ENCODE results near the gene DGUOK. TPM values are rescaled to one million over a fixed set of nuclear protein-coding genes. Genes with fewer than 3 reads are reported as not detected.

DGUOK gene
- total and polyA plus RNA-seq, 7 donors, result 31.6 to 132 (median 48.1) TPM

- Histone ChIP-seq H3K9me3 (no peaks in the 10 kb centered on the region), H3K36me3 (no peaks in the 10 kb centered on the region), H3K27ac (no peak overlapping the region), H3K4me3 (no peak overlapping the region), H3K27me3 (no peaks in the 10 kb centered on the region), H3K4me1 (no peaks in the 10 kb centered on the region)
- WGBS, 2 donors, result 90 to 94% methylated on average over 8 of the region's 8 CpGs
- intact Hi-C loops (cut with DNase I), result no loop called here
- no peak for DNase-seq
- no peak for TF ChIP-seq POLR2A (IDR thresholded peaks at IDR 0.05)
- no peak for TF ChIP-seq CTCF (IDR thresholded peaks at IDR 0.05)
- TF ChIP-seq POLR2AphosphoS5 (IDR thresholded peaks at IDR 0.05), result no peak
- TF ChIP-seq EP300 (IDR thresholded peaks at IDR 0.05), result no peak
These were observed 67.6 kb downstream of the DGUOK start for GRCh38 chr2:73994178-73994831.

- no peak overlapping the region for H3K4me3 ChIP-seq
- no peak for TF ChIP-seq CTCF (IDR thresholded peaks at IDR 0.05)
- H3K27ac ChIP-seq, result no peak overlapping the region
- no peaks in the 10 kb centered on the region for H3K27me3 ChIP-seq
- no peak for DNase-seq
- WGBS, 2 donors, result 93 to 96% methylated on average over 5 of the region's 5 CpGs
- intact Hi-C loops (cut with DNase I), result no loop called here
- H3K9me3 ChIP-seq, result no peaks in the 10 kb centered on the region
- H3K4me1 ChIP-seq, result peaks cover 0 to 13% (median 10%) of the 10 kb centered on the region in 4 donors
- H3K36me3 ChIP-seq, result no peaks in the 10 kb centered on the region
These were observed 69.1 kb downstream of the DGUOK start for GRCh38 chr2:73995810-73996209.

GRCh38 chr2:73997813-73998212 is 71.1 kb downstream of the DGUOK start:
- Histone ChIP-seq H3K4me1 (peaks cover 0 to 22% (median 18%) of the 10 kb centered on the region in 4 donors), H3K27me3 (no peaks in the 10 kb centered on the region), H3K36me3 (no peaks in the 10 kb centered on the region), H3K4me3 (no peak overlapping the region), H3K27ac (no peak overlapping the region), H3K9me3 (no peaks in the 10 kb centered on the region)
- no peak for DNase-seq
- intact Hi-C loops (cut with DNase I), result no loop called here
- TF ChIP-seq EP300 (IDR thresholded peaks at IDR 0.05), result no peak
- TF ChIP-seq POLR2AphosphoS5 (IDR thresholded peaks at IDR 0.05), result no peak
- no peak for TF ChIP-seq CTCF (IDR thresholded peaks at IDR 0.05)
- TF ChIP-seq POLR2A (IDR thresholded peaks at IDR 0.05), result no peak
- 91 to 93% methylated on average over 6 of the region's 6 CpGs for WGBS, 2 donors

- no peaks in the 10 kb centered on the region for H3K27me3 ChIP-seq
- TF ChIP-seq CTCF (IDR thresholded peaks at IDR 0.05), result no peak
- no peak for TF ChIP-seq POLR2AphosphoS5 (IDR thresholded peaks at IDR 0.05)
- TF ChIP-seq POLR2A (IDR thresholded peaks at IDR 0.05), result no peak
- TF ChIP-seq EP300 (IDR thresholded peaks at IDR 0.05), result no peak
- H3K4me1 ChIP-seq, result peaks cover 0 to 28% (median 24%) of the 10 kb centered on the region in 4 donors
- no peaks in the 10 kb centered on the region for H3K36me3 ChIP-seq
- WGBS, 2 donors, result 83 to 84% methylated on average over 8 of the region's 8 CpGs
- H3K9me3 ChIP-seq, result no peaks in the 10 kb centered on the region
- no peak overlapping the region for H3K4me3 ChIP-seq
- intact Hi-C loops (cut with DNase I), result no loop called here
- no peak overlapping the region for H3K27ac ChIP-seq
- no peak for DNase-seq
These were observed 71.8 kb downstream of the DGUOK start for GRCh38 chr2:73998451-73998850.

- Histone ChIP-seq H3K4me3 (no peak overlapping the region), H3K36me3 (no peaks in the 10 kb centered on the region), H3K27ac (no peak overlapping the region), H3K9me3 (no peaks in the 10 kb centered on the region), H3K27me3 (no peaks in the 10 kb centered on the region), H3K4me1 (peaks cover 0 to 33% (median 29%) of the 10 kb centered on the region in 4 donors)
- WGBS, 2 donors, result 81 to 83% methylated on average over 4 of the region's 4 CpGs
- intact Hi-C loops (cut with DNase I), result no loop called here
- no peak for DNase-seq
- TF ChIP-seq CTCF (IDR thresholded peaks at IDR 0.05), result no peak
- no peak for TF ChIP-seq POLR2AphosphoS5 (IDR thresholded peaks at IDR 0.05)
- TF ChIP-seq EP300 (IDR thresholded peaks at IDR 0.05), result no peak
- no peak for TF ChIP-seq POLR2A (IDR thresholded peaks at IDR 0.05)
These were observed 72.3 kb downstream of the DGUOK start for GRCh38 chr2:73998933-73999332.

Measured in sigmoid colon (tissue), 7 donors.